CD4-positive, CD25-positive, alpha-beta regulatory T cell (primary cell): ENCODE data around the gene ASNS. TPM values are rescaled to one million over a fixed set of nuclear protein-coding genes. Genes with fewer than 3 reads are reported as not detected.
"Not testable (repeated sequence)": the region's sequence is repeated elsewhere in the genome, so short reads cannot be mapped to it uniquely, and the experiment has no call there.

Experiments
- ATAC-seq, 2 donors: fragments of 150-1000 bp; cut with Tn5 transposase; one replicate each; pipeline ENCODE4 v1.10.0; 2021; ENCODE audit warnings: low read depth in 2 of 2, moderate number of reproducible peaks in 2 of 2, moderate library complexity in 1 of 2
- DNase-seq, 3 donors: peaks; one replicate each; pipeline versions ENCODE4 v3.0.0 to v3.0.0-alpha.2; 2012 to 2022; ENCODE audit warnings: mixed read lengths in 1 of 3
- H3K27ac ChIP-seq: one replicate; pipeline ENCODE4 v1.7.0; 2013; ENCODE audit warnings: mild to moderate bottlenecking, low read length; ENCODE audit not compliant: insufficient read depth, poor library complexity, severe bottlenecking
- H3K27me3 ChIP-seq: one replicate; pipeline ENCODE4 v1.7.0; 2013; ENCODE audit warnings: low read length; ENCODE audit not compliant: control insufficient read depth, insufficient read depth
- H3K36me3 ChIP-seq: one replicate; pipeline ENCODE4 v1.7.0; 2013; ENCODE audit warnings: mild to moderate bottlenecking, low read length, moderate library complexity; ENCODE audit not compliant: control insufficient read depth, insufficient read depth
- H3K4me1 ChIP-seq: 2 replicates; pipeline ENCODE4 v1.7.0; 2013; ENCODE audit warnings: mild to moderate bottlenecking, low read length; ENCODE audit not compliant: insufficient read depth, control insufficient read depth, poor library complexity, severe bottlenecking
- H3K4me3 ChIP-seq: one replicate; pipeline ENCODE4 v1.7.0; 2013; ENCODE audit warnings: low read depth, mild to moderate bottlenecking, low read length, moderate library complexity
- H3K9me3 ChIP-seq, 2 experiments: 1 replicate in 1 of 2; 2 replicates in 1 of 2; pipeline ENCODE4 v1.7.0; 2013; ENCODE audit warnings: low read length in 2 of 2, mild to moderate bottlenecking in 1 of 2, moderate library complexity in 1 of 2; ENCODE audit not compliant: control insufficient read depth in 2 of 2
- H3K27ac Mint-ChIP-seq, 3 donors: one replicate each; pipeline ENCODE4 v1.8.0; 2020 to 2022; ENCODE audit warnings: mild to moderate bottlenecking in 3 of 3, mixed read lengths in 3 of 3, moderate library complexity in 2 of 3
- H3K27me3 Mint-ChIP-seq: one replicate; pipeline ENCODE4 v1.8.0; 2022; ENCODE audit warnings: mild to moderate bottlenecking, mixed read lengths
- H3K36me3 Mint-ChIP-seq: one replicate; pipeline ENCODE4 v1.8.0; 2020; ENCODE audit warnings: mixed read lengths
- H3K4me1 Mint-ChIP-seq, 4 donors: one replicate each; pipeline ENCODE4 v1.8.0; 2020 to 2022; ENCODE audit warnings: mixed read lengths in 4 of 4, mild to moderate bottlenecking in 1 of 4
- H3K4me3 Mint-ChIP-seq, 4 donors: one replicate each; pipeline ENCODE4 v1.8.0; 2020 to 2022; ENCODE audit warnings: mild to moderate bottlenecking in 4 of 4, mixed read lengths in 4 of 4, moderate library complexity in 3 of 4
- H3K9me3 Mint-ChIP-seq, 7 donors: one replicate each; pipeline ENCODE4 v1.8.0; 2020 to 2022; ENCODE audit warnings: mixed read lengths in 7 of 7, mild to moderate bottlenecking in 3 of 7, moderate library complexity in 2 of 7
- polyA plus RNA-seq, 4 donors: library from polyadenylated mRNA; unstranded; fragments of 300-500 nt; fragmentation: Illumina TruSeq; gene quantifications; one replicate each; pipeline ENCODE4 v1.2.3, GENCODE V29; 2021
- total RNA-seq: library from RNA; stranded (reverse); gene quantifications from one replicate; pipeline ENCODE4 v1.2.3, GENCODE V29; 2022

ASNS gene
- 15.8 TPM for total RNA-seq
- 10 to 100 TPM; 33.2 to 43.6 (median 34.5) TPM for polyA plus RNA-seq

GRCh38 chr7:97872025-97872669, at the start of gene ASNS:
Gene ASNS (minus strand): TSS chr7:97872408. CDS start chr7:97869156, 3,252 bp downstream.
- H3K36me3 Mint-ChIP-seq, result peaks cover 8% of the 10 kb centered on the region
- Histone ChIP-seq H3K36me3 (peaks cover 13% of the 10 kb centered on the region), H3K4me3 (peak within 1 kb of the TSS; percentile 72), H3K27me3 (no peaks in the 10 kb centered on the region), H3K4me1 (peaks cover 14% of the 10 kb centered on the region), H3K27ac (peak within 1 kb of the TSS; percentile 72), H3K9me3 (no peaks in the 10 kb centered on the region)
- H3K4me3 Mint-ChIP-seq, result peak within 1 kb of the TSS; percentile 88 to 93 (median 90)
- H3K4me1 Mint-ChIP-seq, result peaks cover 9 to 23% (median 16%) of the 10 kb centered on the region in 4 donors
- no peaks in the 10 kb centered on the region for H3K27me3 Mint-ChIP-seq
- peak within 1 kb of the TSS; percentile 88 to 97 (median 93) for H3K27ac Mint-ChIP-seq
- no peaks in the 10 kb centered on the region for H3K9me3 Mint-ChIP-seq
- DNase-seq (peak; percentile 72 to 95 (median 82)), ATAC-seq (peak; percentile 84 to 87)

GRCh38 chr7:97921254-97921653, 49.0 kb upstream of the ASNS start:
- H3K4me1 Mint-ChIP-seq, DNase-seq, H3K27ac Mint-ChIP-seq, H3K4me3 ChIP-seq, H3K36me3 ChIP-seq, H3K27me3 ChIP-seq, H3K4me3 Mint-ChIP-seq, H3K4me1 ChIP-seq, H3K27ac ChIP-seq, H3K9me3 ChIP-seq, H3K9me3 Mint-ChIP-seq, H3K27me3 Mint-ChIP-seq, ATAC-seq: not testable (repeated sequence)
- H3K36me3 Mint-ChIP-seq, result peaks cover 10% of the 10 kb centered on the region

DNA sequence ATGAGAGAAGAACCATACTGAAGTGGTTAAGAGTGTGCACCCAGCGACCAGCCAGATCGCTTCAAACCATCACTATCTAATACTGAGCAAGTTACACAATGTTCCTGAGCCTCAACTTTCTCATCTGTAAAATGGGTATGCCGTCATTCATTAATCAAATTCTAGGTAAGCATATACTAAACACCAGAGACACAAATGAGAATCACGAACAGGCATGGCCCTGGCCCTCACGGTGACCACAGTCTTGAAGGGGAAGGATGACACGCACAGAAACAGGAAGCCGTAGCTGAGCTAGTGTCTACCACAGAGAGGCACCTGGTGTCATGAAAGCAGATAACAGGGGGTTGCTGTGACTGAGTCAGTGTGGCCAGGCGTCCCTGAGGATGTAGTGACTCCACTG, 43.1 kb upstream of the ASNS start:
- peak overlapping the region in 1 of 3 donors; percentile 16 for H3K27ac Mint-ChIP-seq
- not testable (repeated sequence) for H3K4me1 Mint-ChIP-seq, ATAC-seq

DNA sequence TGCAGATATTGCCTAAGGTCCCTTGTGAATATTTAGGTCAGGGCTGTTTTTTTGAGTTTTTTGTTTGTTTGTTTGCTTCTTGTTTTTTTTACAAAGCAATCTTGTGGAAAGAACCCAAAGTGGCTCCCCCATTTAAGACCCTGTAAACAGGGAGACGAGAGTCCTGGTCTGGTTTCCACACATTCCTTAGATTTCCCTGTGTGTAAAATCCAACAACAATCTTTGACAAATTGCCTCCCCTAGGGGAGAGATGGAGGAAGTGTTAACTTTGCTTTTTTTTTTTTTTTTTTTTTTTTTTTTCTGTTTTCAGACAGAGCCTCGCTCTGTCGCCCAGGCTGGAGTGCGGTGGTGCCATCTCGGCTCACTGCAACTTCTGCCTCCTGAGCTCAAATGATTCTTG, 40.1 kb upstream of the ASNS start:
- DNase-seq, H3K9me3 Mint-ChIP-seq, H3K27ac ChIP-seq, H3K27me3 Mint-ChIP-seq, H3K4me1 ChIP-seq, H3K4me3 ChIP-seq, H3K4me3 Mint-ChIP-seq, ATAC-seq, H3K36me3 ChIP-seq, H3K36me3 Mint-ChIP-seq, H3K9me3 ChIP-seq, H3K27me3 ChIP-seq, H3K4me1 Mint-ChIP-seq, H3K27ac Mint-ChIP-seq: not testable (repeated sequence)

More for the DNA sequence above, 43.1 kb upstream of the ASNS start:
- H3K27me3 ChIP-seq, H3K9me3 ChIP-seq, H3K4me3 ChIP-seq, H3K27me3 Mint-ChIP-seq, H3K36me3 Mint-ChIP-seq, H3K4me3 Mint-ChIP-seq, H3K4me1 ChIP-seq, H3K27ac ChIP-seq, H3K36me3 ChIP-seq, H3K9me3 Mint-ChIP-seq: not testable (repeated sequence)
- peak in 1 of 3 donors; percentile 15 for DNase-seq

- not testable (repeated sequence) for H3K4me3 ChIP-seq, H3K4me1 Mint-ChIP-seq, H3K4me1 ChIP-seq, H3K27ac Mint-ChIP-seq, H3K27me3 Mint-ChIP-seq, DNase-seq, H3K27ac ChIP-seq, H3K27me3 ChIP-seq, H3K36me3 ChIP-seq, H3K9me3 ChIP-seq, H3K4me3 Mint-ChIP-seq, ATAC-seq
- H3K9me3 Mint-ChIP-seq, result peaks cover 0 to 11% (median 1%) of the 10 kb centered on the region in 7 donors
- H3K36me3 Mint-ChIP-seq, result peaks cover 13% of the 10 kb centered on the region
Measured at GRCh38 chr7:97896893-97897292, 24.7 kb upstream of the ASNS start.

DNA sequence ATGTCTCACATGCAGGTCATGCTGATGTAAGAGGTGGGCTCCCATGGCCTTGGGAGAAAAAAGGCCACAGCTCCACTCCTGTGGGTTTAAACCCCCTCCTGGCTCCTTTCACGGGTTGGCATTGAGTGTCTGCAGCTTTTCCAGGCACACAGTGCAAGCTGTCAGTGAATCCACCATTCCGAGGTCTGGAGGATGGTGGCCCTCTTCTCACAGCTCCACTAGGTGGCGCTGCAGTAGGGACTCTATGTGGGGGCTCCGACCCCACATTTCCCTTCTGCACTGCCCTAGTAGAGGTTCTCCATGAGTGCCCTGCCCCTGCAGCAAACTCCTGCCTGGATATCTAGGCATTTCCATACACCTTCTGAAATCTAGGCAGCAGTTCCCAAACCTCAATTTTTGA, 19.5 kb upstream of the ASNS start:
- H3K27ac ChIP-seq, H3K27me3 Mint-ChIP-seq, H3K36me3 ChIP-seq, H3K4me3 ChIP-seq, H3K4me3 Mint-ChIP-seq, H3K4me1 ChIP-seq, DNase-seq, ATAC-seq, H3K9me3 ChIP-seq, H3K27me3 ChIP-seq, H3K4me1 Mint-ChIP-seq, H3K27ac Mint-ChIP-seq: not testable (repeated sequence)
- Mint-ChIP-seq H3K9me3 (peaks cover 0 to 20% (median 3%) of the 10 kb centered on the region in 7 donors), H3K36me3 (peaks cover 20% of the 10 kb centered on the region)

GRCh38 chr7:97879527-97879926, 7.3 kb upstream of the ASNS start:
- H3K27ac ChIP-seq, H3K27me3 ChIP-seq, H3K9me3 ChIP-seq, DNase-seq, H3K4me3 ChIP-seq, H3K4me1 Mint-ChIP-seq, H3K27me3 Mint-ChIP-seq, ATAC-seq, H3K36me3 Mint-ChIP-seq, H3K4me3 Mint-ChIP-seq, H3K9me3 Mint-ChIP-seq, H3K36me3 ChIP-seq, H3K27ac Mint-ChIP-seq, H3K4me1 ChIP-seq: not testable (repeated sequence)

DNA sequence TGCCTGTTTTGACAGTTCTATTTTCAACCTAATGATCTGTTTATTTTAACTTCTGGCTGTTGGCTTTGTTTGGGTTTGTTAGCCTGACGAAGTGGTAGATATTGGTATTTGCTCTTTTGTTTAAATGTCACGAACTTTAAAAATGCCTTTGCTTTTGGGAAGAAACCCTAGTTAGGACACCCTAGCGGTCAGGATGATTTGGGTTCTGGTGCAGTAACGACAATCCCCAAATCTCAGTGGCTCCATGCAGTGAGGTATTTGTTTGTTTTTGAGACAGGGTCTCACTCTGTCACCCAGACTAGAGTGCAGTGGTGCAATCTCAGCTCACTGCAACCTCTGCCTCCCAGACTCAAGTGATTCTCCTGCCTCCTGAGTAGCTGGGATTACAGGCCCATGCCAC, 2.7 kb upstream of the ASNS start:
- H3K4me3 ChIP-seq, H3K27ac ChIP-seq, H3K9me3 ChIP-seq, H3K4me3 Mint-ChIP-seq, H3K27me3 Mint-ChIP-seq, DNase-seq, H3K27me3 ChIP-seq, H3K36me3 ChIP-seq, ATAC-seq, H3K9me3 Mint-ChIP-seq, H3K36me3 Mint-ChIP-seq, H3K27ac Mint-ChIP-seq: not testable (repeated sequence)
- peaks cover 14% of the 10 kb centered on the region for H3K4me1 ChIP-seq
- peaks cover 3 to 21% (median 12%) of the 10 kb centered on the region in 4 donors for H3K4me1 Mint-ChIP-seq
